T47D (cell line): ENCODE data around the gene KRTAP2-4.
"Not testable (repeated sequence)": the region's sequence is repeated elsewhere in the genome, so short reads cannot be mapped to it uniquely, and the experiment has no call there.

Experiments used
- DNase-seq, 2 experiments: peaks; one replicate each; pipeline versions ENCODE4 v3.0.0 to v3.0.0-alpha.2; 2011 to 2012; ENCODE audit warnings: low read depth in 1 of 2, low spot score in 1 of 2
- JUND ChIP-seq: IDR thresholded peaks from 2 replicates; pipeline ENCODE4 v1.6.1; 2012; ENCODE audit warnings: low read depth
- in situ Hi-C: cut with HindIII; loops from 2 replicates; pipeline ENCODE4 v1.10.0; 2016; ENCODE audit warnings: low sequenced_read_pairs, low pct_unique_long_range_greater_than_20kb

The KRTAP2-4 gene

DNA sequence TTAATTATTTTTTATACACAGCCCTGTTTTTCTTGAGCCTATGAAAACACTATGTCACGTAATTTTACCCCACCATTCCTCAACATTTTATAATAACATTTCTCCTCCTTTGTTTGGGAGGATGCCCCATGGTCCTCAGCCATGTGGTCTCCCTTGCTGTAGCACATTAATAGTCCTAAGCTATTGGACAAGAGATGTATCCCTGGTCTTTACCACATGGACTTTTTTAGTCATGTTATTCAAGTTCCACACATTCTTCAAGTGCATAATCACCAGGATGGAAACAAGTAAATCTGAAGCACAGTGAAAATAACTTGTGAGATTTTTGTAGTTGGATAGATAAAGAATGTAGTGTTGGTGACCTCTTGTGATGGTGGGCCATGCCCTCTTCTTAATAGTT is 3.7 kb downstream of the KRTAP2-4 start:
- no peak for DNase-seq
- no peak for TF ChIP-seq JUND
- in situ Hi-C loops: no loop called here

DNA sequence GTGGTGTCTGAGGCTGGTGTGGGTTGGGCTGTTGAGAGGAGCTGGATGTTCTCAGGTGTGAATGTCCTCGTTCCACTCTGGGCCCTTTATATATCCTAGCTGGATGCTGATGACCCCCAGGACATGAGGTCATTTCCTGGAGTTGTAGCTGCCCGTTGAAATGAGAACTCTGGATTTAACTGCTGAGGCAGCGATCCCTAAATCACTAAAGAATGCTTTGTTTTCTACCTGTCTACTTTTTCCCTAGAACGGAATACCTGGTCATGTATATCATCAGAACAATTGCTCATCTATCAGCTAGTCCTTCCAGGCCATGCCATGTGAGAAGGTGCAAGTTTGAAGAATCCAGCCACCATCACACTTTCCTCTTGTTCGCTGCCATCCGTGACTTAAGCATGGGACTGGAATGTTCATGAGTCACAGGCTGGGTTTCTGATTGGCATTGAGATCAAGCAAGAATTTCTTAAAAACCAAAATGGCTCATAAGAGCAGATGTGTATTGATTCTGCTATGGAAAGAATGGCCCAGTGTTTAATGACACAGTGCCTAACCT is 5.6 kb downstream of the KRTAP2-4 start, which contains the start of gene KRTAP2-3:
KRTAP2-3 (minus strand) TSS at position 63 of the 553 bp plus-strand sequence. CDS start 64 bp downstream, outside the sequence.
- in situ Hi-C loops: no loop called here
- TF ChIP-seq JUND: no peak
- DNase-seq: no peak

DNA sequence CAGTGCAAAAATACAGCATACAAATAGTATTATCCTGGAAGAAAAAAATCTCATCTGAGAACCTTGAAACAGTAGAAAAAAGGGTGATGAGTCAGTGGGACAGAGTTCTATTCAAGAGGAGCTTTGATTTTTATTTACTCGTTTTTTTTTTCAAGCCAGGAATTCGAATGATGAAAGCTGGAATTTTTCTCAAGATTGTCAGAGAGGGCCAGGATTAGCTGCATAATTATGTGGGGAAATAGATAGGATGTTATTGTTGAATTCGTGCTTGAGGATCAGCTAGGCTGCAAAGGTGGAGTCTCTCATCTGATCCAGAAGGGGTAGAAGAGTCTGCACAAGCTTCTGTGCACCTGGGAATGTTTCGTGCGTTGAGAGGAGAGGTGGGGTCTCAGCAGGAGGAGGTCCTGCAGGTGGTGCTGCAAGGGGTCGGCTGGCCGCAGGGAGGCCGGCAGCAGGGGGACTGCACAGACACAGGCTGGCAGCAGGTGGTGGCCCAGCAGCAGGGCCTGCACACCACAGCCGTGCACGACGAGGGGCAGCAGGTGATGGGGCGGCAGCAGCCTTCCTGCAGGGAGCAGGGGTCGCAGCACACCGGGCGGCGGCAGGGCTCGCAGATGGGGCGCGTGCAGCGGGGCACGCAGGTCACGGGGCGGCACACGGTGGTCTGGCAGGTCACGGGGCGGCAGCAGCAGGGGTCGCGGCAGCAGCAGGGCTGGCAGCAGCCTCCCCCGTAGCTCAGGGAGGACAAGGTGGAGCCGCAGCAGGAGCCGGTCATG is 6.2 kb downstream of the KRTAP2-4 start:
- DNase-seq, in situ Hi-C loops: not testable (repeated sequence)

DNA sequence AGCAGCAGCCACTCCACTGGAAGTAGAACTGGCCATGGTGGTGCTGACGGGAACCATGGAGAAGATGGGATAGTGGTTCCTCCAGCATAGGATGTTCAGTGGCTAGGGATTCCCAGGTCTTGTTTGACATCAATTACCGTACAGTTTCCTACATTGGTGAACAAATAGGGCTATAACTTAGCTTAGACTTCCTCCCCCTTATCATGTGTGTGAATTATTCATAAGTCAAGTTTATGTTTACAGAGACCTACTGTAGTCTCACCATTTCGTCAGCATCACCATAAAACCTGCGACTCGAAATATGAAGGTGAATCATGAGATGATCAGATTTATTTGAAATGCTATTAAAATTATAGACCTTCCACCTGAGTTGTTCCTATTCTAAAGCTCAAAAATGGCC is 6.9 kb downstream of the KRTAP2-4 start:
- DNase-seq: no peak
- no peak for TF ChIP-seq JUND
- in situ Hi-C loops: no loop called here

DNA sequence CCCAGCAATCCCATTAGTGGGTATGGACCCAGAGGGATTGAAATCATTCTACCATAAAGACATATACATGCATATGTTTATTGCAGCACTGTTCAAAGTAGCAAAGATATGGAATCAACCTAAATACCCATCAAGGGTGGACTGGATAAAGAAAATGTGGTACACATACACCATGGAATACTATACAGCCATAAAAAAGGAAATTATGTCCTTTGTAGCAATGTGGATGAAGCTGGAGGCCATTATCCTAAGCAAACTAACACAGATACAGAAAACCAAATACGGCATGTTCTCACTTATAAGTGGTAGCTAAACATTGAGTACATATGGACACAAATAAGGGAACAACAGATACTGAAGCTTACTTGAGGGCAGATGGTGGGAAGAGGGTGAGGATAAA is 8.1 kb downstream of the KRTAP2-4 start:
- TF ChIP-seq JUND: no peak
- in situ Hi-C loops: no loop called here
- no peak for DNase-seq

DNA sequence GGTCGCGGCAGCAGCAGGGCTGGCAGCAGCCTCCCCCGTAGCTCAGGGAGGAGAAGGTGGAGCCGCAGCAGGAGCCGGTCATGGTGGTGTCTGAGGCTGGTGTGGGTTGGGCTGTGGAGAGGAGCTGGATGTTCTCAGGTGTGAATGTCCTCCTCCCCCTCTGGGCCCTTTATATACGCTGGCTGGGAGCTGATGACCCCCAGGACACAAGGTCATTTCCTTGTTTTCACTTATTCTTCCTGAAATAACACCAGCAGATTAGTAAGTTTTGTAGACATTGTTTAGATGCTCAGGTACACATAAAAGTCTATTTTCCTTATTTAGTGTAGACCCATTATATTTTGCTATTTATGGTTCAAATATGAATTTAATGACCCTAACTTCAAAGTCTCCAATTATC is 10.5 kb downstream of the KRTAP2-4 start, which contains the start of gene KRTAP2-2:
KRTAP2-2 (minus strand) TSS at position 101 of the 400 bp plus-strand sequence; CDS start at position 82, 19 bp downstream.
- DNase-seq, in situ Hi-C loops: not testable (repeated sequence)

DNA sequence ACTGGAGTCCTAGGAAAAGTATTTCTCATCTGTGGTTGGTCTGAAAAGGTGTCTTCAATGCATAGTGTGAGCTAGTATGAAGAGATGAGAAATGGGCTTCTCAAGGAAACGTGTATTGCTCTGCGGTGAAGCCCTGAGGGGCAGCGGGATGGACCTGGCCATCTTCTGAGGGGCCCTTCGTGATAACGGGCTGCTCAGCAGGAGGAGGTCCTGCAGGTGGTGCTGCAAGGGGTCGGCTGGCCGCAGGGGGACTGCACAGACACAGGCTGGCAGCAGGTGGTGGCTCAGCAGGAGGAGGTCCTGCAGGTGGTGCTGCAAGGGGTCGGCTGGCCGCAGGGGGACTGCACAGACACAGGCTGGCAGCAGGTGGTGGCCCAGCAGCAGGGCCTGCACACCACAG is 11.1 kb downstream of the KRTAP2-4 start:
- in situ Hi-C loops, DNase-seq: not testable (repeated sequence)

DNA sequence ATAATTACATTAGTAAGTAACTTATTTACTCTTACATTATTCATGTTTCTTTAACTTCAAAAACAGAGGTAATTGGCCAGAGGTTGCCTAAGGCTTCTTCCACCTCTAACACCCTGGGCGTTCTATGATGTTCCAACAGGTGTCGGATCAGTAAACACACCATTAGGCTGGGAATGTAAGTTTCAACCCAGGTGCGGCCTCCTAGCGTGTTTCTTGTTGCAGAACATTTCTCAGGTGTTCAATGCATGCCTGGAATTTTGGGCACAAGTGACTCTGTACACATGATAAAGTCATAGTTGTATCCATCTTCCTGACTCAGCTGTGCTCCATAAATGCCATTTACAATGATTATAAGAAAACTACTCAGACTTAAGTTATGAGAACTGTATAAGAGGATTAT is 11.7 kb downstream of the KRTAP2-4 start:
- in situ Hi-C loops: no loop called here
- no peak for TF ChIP-seq JUND
- DNase-seq: no peak

DNA sequence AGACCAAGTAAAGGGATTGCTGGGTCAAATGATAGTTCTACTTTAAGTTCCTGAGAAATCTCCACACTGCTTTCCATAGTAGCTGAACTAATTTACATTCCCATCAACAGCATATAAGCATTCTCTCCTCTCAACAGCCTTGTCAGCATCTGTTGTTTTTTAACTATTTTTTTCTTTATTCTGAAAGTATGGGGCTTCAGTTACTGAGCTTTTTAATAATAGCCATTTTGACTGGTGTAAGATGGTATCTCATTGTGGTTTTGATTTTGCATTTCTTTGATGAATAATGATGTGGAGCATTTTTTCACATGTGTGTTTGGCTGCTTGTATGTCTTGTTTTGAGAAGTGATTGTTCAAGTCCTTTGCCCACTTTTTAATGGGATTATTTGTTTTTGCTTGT is 13.1 kb downstream of the KRTAP2-4 start:
- DNase-seq: no peak
- in situ Hi-C loops: no loop called here
- TF ChIP-seq JUND: no peak

DNA sequence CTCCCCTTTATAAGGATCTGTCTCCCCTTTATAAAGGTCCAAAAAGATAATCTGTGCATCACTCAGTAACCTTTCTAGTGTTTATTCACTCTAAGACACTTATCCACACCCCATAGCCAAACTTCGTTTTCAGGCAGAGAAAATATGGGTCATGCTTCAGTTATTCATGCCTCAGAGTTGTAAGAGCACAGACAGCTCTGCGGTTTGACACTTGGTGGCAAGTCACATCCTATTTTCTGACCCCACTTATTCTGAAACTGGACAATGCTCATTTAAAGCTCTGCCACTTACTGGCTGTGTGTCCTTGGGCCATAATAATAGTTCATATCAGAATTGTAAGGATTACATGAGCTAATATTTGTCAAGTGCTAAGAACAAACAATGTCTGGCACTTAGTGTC is 16.6 kb downstream of the KRTAP2-4 start:
- in situ Hi-C loops: no loop called here
- DNase-seq: peak in 1 of 2 experiments; percentile 57
- no peak for TF ChIP-seq JUND

DNA sequence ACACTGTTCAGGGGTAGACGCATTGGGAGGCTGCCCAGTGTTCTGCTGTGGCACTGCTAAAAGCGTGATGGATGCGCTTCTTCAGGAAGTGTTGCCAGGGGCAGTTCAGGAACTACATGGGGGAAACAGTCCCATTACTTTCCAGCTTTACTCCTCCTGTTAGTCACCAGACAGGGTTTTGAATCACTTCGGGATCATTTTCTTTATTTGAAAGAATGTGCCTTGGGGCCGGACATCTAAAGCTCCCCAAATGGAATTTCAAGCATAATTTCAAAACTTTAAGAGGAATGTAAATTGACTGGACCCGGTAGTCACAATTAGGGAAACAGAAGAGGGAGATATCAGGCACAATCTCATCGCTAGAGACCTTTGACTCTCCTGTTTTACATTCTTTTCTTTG is 17.2 kb downstream of the KRTAP2-4 start:
- no peak for DNase-seq
- no peak for TF ChIP-seq JUND
- in situ Hi-C loops: no loop called here

DNA sequence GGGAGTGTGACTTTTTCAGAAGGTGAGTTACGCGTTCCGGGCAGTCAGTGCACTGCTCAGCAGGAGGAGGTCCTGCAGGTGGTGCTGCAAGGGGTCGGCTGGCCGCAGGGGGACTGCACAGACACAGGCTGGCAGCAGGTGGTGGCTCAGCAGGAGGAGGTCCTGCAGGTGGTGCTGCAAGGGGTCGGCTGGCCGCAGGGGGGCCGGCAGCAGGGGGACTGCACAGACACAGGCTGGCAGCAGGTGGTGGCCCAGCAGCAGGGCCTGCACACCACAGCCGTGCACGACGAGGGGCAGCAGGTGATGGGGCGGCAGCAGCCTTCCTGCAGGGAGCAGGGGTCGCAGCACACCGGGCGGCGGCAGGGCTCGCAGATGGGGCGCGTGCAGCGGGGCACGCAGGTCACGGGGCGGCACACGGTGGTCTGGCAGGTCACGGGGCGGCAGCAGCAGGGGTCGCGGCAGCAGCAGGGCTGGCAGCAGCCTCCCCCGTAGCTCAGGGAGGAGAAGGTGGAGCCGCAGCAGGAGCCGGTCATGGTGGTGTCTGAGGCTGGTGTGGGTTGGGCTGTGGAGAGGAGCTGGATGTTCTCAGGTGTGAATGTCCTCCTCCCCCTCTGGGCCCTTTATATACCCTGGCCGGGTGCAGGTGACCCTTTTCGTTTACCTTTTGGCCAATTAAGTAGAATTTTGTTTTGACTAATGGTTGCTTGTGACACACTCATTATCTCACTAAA is 18.8 kb downstream of the KRTAP2-4 start, which contains the start of gene KRTAP2-1:
KRTAP2-1 (minus strand) TSS at position 582 of the 731 bp plus-strand sequence; CDS start at position 533, 49 bp downstream.
- DNase-seq, in situ Hi-C loops: not testable (repeated sequence)

DNA sequence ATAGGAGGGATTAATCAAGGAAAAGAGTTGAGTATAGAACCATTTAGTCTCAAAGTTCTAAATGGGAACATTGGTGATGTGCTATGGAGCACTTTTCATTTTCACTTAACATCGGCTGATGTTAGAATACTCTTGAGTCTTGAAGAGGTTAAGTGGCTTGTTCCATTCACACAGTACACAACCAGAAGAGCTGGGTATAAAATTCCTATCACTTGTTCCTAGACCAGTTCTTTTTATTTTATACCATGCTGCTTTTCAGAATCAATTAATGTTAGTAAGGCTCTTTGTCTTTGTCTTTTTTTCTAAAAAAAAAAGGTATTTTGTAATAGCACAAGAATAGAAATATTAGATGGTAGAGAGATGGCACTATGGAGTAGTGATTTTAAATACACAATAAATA is 22.7 kb downstream of the KRTAP2-4 start:
- TF ChIP-seq JUND: no peak
- DNase-seq: no peak
- in situ Hi-C loops: no loop called here

DNA sequence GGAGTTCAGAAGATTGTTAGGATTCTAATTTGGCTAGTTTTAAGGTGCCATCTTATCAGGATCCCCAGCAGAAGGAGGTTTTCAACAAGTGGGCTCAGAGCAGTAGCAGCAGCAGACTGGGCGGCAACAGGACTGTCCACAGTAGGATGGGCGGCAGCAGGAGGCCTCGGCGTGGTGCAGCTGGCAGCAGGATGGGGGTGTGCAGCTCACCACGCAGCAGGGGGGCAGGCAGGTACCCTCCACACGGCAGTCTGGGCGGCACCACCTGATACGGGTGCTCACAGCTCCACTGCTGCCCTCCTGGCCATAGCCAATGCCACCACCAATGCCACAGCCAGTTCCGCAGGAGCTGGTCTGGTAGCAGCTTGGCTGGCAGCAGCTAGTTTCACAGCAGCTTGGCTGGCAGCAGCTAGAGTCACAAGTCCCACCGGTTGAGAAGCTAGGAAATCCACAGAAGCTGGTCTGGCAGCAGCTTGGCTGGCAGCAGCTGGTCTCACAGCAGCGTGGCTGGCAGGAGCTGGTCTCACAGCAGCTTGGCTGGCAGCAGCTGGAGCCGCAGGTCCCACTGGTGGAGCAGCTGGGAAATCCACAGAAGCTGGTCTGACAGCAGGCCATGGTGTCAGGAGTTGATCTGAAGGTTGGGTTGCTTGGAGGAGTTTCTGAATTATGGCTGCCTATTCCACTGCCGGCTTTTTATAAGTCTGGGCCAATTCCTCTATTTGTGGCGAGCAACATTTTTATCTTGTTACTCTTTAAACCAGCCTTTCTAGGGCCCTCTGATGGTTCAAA is 24.7 kb downstream of the KRTAP2-4 start, which contains the start of gene KRTAP1-1:
KRTAP1-1 (minus strand) TSS at position 668 of the 789 bp plus-strand sequence; CDS start at position 615, 53 bp downstream.
- in situ Hi-C loops: not testable (repeated sequence)
- peak in 1 of 2 experiments; percentile 59 for DNase-seq
